ENCODE measurements around the gene LIFR. TPM values are rescaled to one million over a fixed set of nuclear protein-coding genes. Genes with fewer than 3 reads are reported as not detected.

LIFR gene
- total and polyA plus RNA-seq, 3 donors from 2014 or later, result 19.7 to 63.9 (median 49.9) TPM

- intact Hi-C loops (cut with DNase I; ENCODE audit: low total_unique reads), result no loop called here
- no peak for TF ChIP-seq CTCF (IDR thresholded peaks at IDR 0.05)
- no peak for TF ChIP-seq POLR2A (IDR thresholded peaks at IDR 0.05)
- WGBS, 2 donors, result 51 to 62% methylated on average over 1 of the region's 1 CpG
- H3K36me3 ChIP-seq (ENCODE audit: low read depth, missing control alignments), result no peaks in the 10 kb centered on the region
- no peak overlapping the region for H3K4me3 ChIP-seq
- H3K9me3 ChIP-seq, result no peaks in the 10 kb centered on the region
- H3K27me3 ChIP-seq, result no peaks in the 10 kb centered on the region
- DNase-seq, result no peak
- no peaks in the 10 kb centered on the region for H3K4me1 ChIP-seq
- H3K27ac ChIP-seq, result no peak overlapping the region
Observed at GRCh38 chr5:38534156-38534453, 22.3 kb downstream of the LIFR start.

GRCh38 chr5:38533286-38534155, 22.9 kb downstream of the LIFR start:
- Histone ChIP-seq H3K27me3 (no peaks in the 10 kb centered on the region), H3K4me3 (no peak overlapping the region), H3K4me1 (no peaks in the 10 kb centered on the region), H3K27ac (no peak overlapping the region), H3K36me3 (ENCODE audit: low read depth, missing control alignments) (no peaks in the 10 kb centered on the region), H3K9me3 (no peaks in the 10 kb centered on the region)
- DNase-seq, result no peak
- 73 to 77% methylated on average over 8 of the region's 8 CpGs for WGBS, 2 donors
- no peak for TF ChIP-seq CTCF (IDR thresholded peaks at IDR 0.05)
- no peak for TF ChIP-seq POLR2A (IDR thresholded peaks at IDR 0.05)
- intact Hi-C loops (cut with DNase I; ENCODE audit: low total_unique reads), result no loop called here

GRCh38 chr5:38532165-38532669, 24.2 kb downstream of the LIFR start:
- Histone ChIP-seq H3K4me1 (no peaks in the 10 kb centered on the region), H3K36me3 (ENCODE audit: low read depth, missing control alignments) (no peaks in the 10 kb centered on the region), H3K27ac (no peak overlapping the region), H3K4me3 (no peak overlapping the region), H3K27me3 (no peaks in the 10 kb centered on the region), H3K9me3 (no peaks in the 10 kb centered on the region)
- no peak for DNase-seq
- intact Hi-C loops (cut with DNase I; ENCODE audit: low total_unique reads), result no loop called here
- no peak for TF ChIP-seq POLR2A (IDR thresholded peaks at IDR 0.05)
- TF ChIP-seq CTCF (IDR thresholded peaks at IDR 0.05), result no peak
- 61 to 71% methylated on average over 9 of the region's 9 CpGs for WGBS, 2 donors

- no peak for DNase-seq
- Histone ChIP-seq H3K9me3 (no peaks in the 10 kb centered on the region), H3K27me3 (no peaks in the 10 kb centered on the region), H3K27ac (no peak overlapping the region), H3K4me3 (no peak overlapping the region), H3K36me3 (ENCODE audit: low read depth, missing control alignments) (no peaks in the 10 kb centered on the region), H3K4me1 (no peaks in the 10 kb centered on the region)
- 90 to 92% methylated on average over 3 of the region's 3 CpGs for WGBS, 2 donors
- TF ChIP-seq CTCF (IDR thresholded peaks at IDR 0.05), result no peak
- no peak for TF ChIP-seq POLR2A (IDR thresholded peaks at IDR 0.05)
- intact Hi-C loops (cut with DNase I; ENCODE audit: low total_unique reads), result no loop called here
Observed at GRCh38 chr5:38531518-38531917, 24.9 kb downstream of the LIFR start.
